Heart right ventricle (tissue), 16 donors: Measurements from ENCODE around the gene ACOT13. TPM values are rescaled to one million over a fixed set of nuclear protein-coding genes. Genes with fewer than 3 reads are reported as not detected.
"Not testable (repeated sequence)": the region's sequence is repeated elsewhere in the genome, so short reads cannot be mapped to it uniquely, and the experiment has no call there.

Experiments
- ATAC-seq, 8 donors: fragments of 200-7000 bp; cut with Tn5 transposase; one replicate each; pipeline ENCODE4 v1.9.1; 2020; ENCODE audit warnings: mild to moderate bottlenecking in 8 of 8, moderate library complexity in 8 of 8, moderate number of reproducible peaks in 1 of 8
- DNase-seq, 2 donors: peaks; one replicate each; pipeline ENCODE4 v3.0.0-alpha.2; 2020
- H3K27ac ChIP-seq, 10 donors: fragments of 200-600 bp; sonication (generic) in 2 of 10; one replicate each; pipeline versions ENCODE4 v1.5.0 to v1.8.0; 2020 to 2022; ENCODE audit warnings: mild to moderate bottlenecking in 3 of 10
- H3K27me3 ChIP-seq, 7 donors: fragments of 200-600 bp; one replicate each; pipeline ENCODE4 v1.8.0; 2021 to 2022; ENCODE audit warnings: mild to moderate bottlenecking in 2 of 7
- H3K36me3 ChIP-seq, 9 donors: fragments of 200-600 bp; sonication (generic) in 1 of 9; one replicate each; pipeline versions ENCODE4 v1.5.0 to v1.8.0; 2020 to 2022; ENCODE audit warnings: mild to moderate bottlenecking in 2 of 9
- H3K4me1 ChIP-seq, 9 donors: fragments of 200-600 bp; sonication (generic) in 1 of 9; one replicate each; pipeline versions ENCODE4 v1.5.0 to v1.8.0; 2020 to 2022; ENCODE audit warnings: mild to moderate bottlenecking in 4 of 9
- H3K4me3 ChIP-seq, 10 donors: fragments of 200-600 bp; sonication (generic) in 2 of 10; one replicate each; pipeline versions ENCODE4 v1.5.0 to v1.8.0; 2020 to 2022; ENCODE audit warnings: mild to moderate bottlenecking in 7 of 10, moderate library complexity in 2 of 10
- H3K9me3 ChIP-seq, 11 donors: fragments of 200-600 bp in 10 of 11; sonication (generic) in 2 of 11; one replicate each; pipeline versions ENCODE4 v1.5.0 to v1.8.0; 2013 to 2022; ENCODE audit warnings: mild to moderate bottlenecking in 2 of 11, control low read depth in 1 of 11, moderate library complexity in 1 of 11
- CTCF ChIP-seq, 9 donors: fragments of 200-600 bp; sonication (generic) in 2 of 9; IDR thresholded peaks; one replicate each; pipeline versions ENCODE4 v1.5.0 to v1.8.0; 2021 to 2022; ENCODE audit warnings: antibody characterized with exemption in 9 of 9, mild to moderate bottlenecking in 5 of 9, moderate library complexity in 1 of 9
- WGBS, 2 donors: extraction: QIAGEN DNeasy Blood & Tissue Kit; methylation state at CpG; one replicate each; pipeline ENCODE4 v1.1.7; 2013; ENCODE audit warnings: inconsistent platforms in 1 of 2; 5-methylcytosine and 5-hydroxymethylcytosine counted together
- intact Hi-C, 10 donors: fragments of 100-400 bp; cut with DNase I; formaldehyde crosslinking; loops; one replicate each; pipeline versions ENCODE4 v1.11.1 to v1.14.2; 2022
- polyA plus RNA-seq, 2 donors: library from polyadenylated mRNA; stranded (reverse); fragments of 200-250 nt; gene quantifications; one replicate each; pipeline ENCODE4 v1.2.3, GENCODE V29; 2013
- total RNA-seq, 10 donors: library from RNA; stranded (reverse); fragmentation: NEBNext Ultra II Directional in 3 of 10; extraction: Animal tissue kit (Norgen Biotek cat#: 25700) in 3 of 10; gene quantifications; one replicate each; pipeline versions ENCODE4 v1.2.1 to v1.2.4, GENCODE V29; 2021 to 2023
- donor health status: Arrhythmogenic right ventricular cardiomyopathy.
- donor health status: ischemic (EF 13 %, LVEDD 7.1; RV severe dilation, severe dysfunction).
- donor health status: healthy with polysubstance abuse.
- donor health status: DM: no; HTN: yes; CAD: no.
- donor health status: DM: no; HTN: no; CAD: no.
- donor health status: ischemic (EF 25% LVEDD 6.9; RV normal size, moderate dysfunction).
- donor health status: ischemic (EF 25% LVEDD 5.7; RV mildly dilated, moderate dysfunction).
- donor health status: healthy.
- donor health status: DM: yes; HTN: yes; CAD: no.
- donor health status: Ischemic cardiomyopathy.
- donor health status: ischemic (EF 35%, LVEDD 5.7; RV mildly dilated, moderate dysfunction).
- donor health status: nonischemic (EF 11% LVEDD 7.7; RV severe dilation, severe dysfunction).
- donor health status: DM: yes; HTN: yes; CAD: no.
- donor health status: PGD.
- donor health status: ischemic (EF 29% LVEDD 5.4; RV normal size, mild dysfunction).
- donor health status: nonischemic (EF 23%, LVEDD 6.1; RV moderate dilation, normal function).

Gene ACOT13
- total and polyA plus RNA-seq, 12 donors = 38.2 to 241 (median 56.1) TPM

DNA sequence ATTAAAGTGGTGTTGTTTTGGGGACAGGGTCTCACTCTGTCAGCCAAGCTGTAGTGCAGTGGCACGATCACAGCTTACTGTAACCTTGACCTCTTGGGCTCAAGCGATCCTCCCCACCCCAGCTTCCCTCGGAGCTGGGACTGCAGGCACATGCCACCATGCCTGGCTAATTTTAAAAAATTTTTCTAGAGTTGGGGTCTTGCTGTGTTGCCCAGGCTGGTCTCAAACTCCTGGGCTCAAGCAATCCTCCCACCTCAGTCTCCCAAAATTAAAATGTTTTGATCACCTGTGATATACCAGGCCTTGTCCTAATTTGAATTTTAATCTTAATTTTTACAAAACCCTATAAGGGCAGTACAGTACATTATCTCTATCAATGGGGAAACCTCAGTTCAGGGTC, 25.5 kb downstream of the ACOT13 start:
- H3K9me3 ChIP-seq = no peaks in the 10 kb centered on the region
- 62 to 66% methylated on average over 3 of the region's 3 CpGs for WGBS, 2 donors
- peak overlapping the region in 1 of 10 donors; percentile 9 for H3K27ac ChIP-seq
- no peaks in the 10 kb centered on the region for H3K27me3 ChIP-seq
- H3K4me3 ChIP-seq = no peak overlapping the region
- DNase-seq (no peak), ATAC-seq (peak in 1 of 8 donors; percentile 4)
- intact Hi-C loops = loop anchor here in 7 of 10 donors (2.0 to 10.0 kb wide), 5 partner anchors 110 to 258 kb away; no protein-coding TSS in a partner anchor
- H3K36me3 ChIP-seq = peaks cover 0 to 17% (median 3%) of the 10 kb centered on the region in 9 donors
- TF ChIP-seq CTCF (IDR thresholded peaks at IDR 0.05) = no peak
- peaks cover 0 to 25% (median 12%) of the 10 kb centered on the region in 9 donors for H3K4me1 ChIP-seq

DNA sequence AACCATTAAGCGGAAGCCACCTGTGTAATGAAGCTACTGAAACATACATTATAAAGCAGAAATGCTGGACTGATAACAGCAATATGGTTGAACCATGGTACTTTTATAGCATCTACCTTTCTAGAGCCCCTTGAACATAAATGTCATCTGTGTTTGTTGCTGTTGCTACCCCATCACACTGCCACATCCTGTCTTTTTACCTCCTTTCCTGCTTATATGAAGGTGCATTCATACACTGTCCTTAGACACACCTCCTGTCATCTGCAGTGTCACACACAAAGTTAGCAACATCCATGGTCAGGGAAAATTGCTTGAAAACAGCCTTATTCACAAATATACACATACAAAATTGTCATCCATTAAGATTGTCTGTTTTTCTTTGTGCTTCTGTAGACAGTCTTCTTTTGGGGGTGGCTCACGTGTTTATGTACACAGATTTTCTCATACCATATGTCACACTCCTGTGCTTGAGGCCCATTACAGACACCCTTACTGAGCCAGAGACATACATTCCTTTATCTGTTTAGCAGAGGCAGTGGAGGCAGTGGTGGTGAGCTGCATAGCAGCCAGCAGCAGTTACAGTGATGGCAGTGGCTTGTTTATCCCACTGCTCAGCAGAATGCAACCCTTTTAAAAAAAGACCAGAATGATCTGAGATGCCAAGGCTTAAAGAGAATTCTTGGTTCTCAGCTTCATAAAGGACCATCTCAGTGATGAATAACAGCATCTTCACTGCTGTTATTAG, 26.1 kb downstream of the ACOT13 start:
- no peak for TF ChIP-seq CTCF (IDR thresholded peaks at IDR 0.05)
- ATAC-seq = no peak
- intact Hi-C loops = loop anchor here in 7 of 10 donors (2.0 to 10.0 kb wide), 5 partner anchors 110 to 258 kb away; no protein-coding TSS in a partner anchor

DNA sequence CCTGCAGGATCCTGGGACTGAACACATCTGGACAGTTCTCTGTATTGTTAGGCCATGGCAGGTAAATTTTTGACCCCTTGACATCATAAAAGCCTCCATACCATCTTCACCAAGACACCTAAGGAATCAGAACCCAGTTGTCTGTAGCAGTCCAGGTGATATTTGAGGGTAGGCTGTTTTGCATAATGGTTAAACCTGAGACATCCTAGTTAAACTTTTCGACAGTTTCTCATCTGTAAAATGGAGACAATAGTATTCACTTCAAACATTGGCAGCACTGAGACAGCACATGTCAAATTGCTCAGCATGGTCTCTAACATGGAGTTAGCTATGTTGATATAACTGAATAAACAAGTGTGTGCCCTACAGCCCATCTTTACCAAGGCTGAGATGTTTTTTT, 27.3 kb downstream of the ACOT13 start:
- Histone ChIP-seq H3K4me1 (peaks cover 0 to 31% (median 12%) of the 10 kb centered on the region in 9 donors), H3K27me3 (no peaks in the 10 kb centered on the region), H3K9me3 (no peaks in the 10 kb centered on the region), H3K36me3 (peaks cover 0 to 21% (median 0%) of the 10 kb centered on the region in 9 donors), H3K4me3 (no peak overlapping the region), H3K27ac (no peak overlapping the region)
- WGBS, 2 donors = 97% methylated on average over 1 of the region's 1 CpG
- intact Hi-C loops = loop anchor here in 5 of 10 donors (2.0 to 10.0 kb wide), 5 partner anchors 111 to 259 kb away; no protein-coding TSS in a partner anchor
- ATAC-seq = no peak
- no peak for DNase-seq
- no peak for TF ChIP-seq CTCF (IDR thresholded peaks at IDR 0.05)

More for the DNA sequence above, 26.1 kb downstream of the ACOT13 start:
- H3K4me3 ChIP-seq = no peak overlapping the region
- H3K9me3 ChIP-seq = no peaks in the 10 kb centered on the region
- H3K27me3 ChIP-seq = no peaks in the 10 kb centered on the region
- WGBS, 2 donors = 83 to 89% methylated on average over 2 of the region's 2 CpGs
- H3K4me1 ChIP-seq = peaks cover 0 to 31% (median 12%) of the 10 kb centered on the region in 9 donors
- peaks cover 0 to 15% (median 4%) of the 10 kb centered on the region in 9 donors for H3K36me3 ChIP-seq
- DNase-seq = no peak
- no peak overlapping the region for H3K27ac ChIP-seq

- Histone ChIP-seq H3K36me3 (peaks cover 0 to 35% (median 4%) of the 10 kb centered on the region in 9 donors), H3K4me1 (peaks cover 0 to 33% (median 9%) of the 10 kb centered on the region in 9 donors)
- DNase-seq (peak in 1 of 2 donors; percentile 27), ATAC-seq (peak; percentile 30 to 81 (median 75))
- not testable (repeated sequence) for H3K27ac ChIP-seq, H3K9me3 ChIP-seq, H3K4me3 ChIP-seq, H3K27me3 ChIP-seq
- 30 to 32% methylated on average over 8 of the region's 8 CpGs for WGBS, 2 donors
- TF ChIP-seq CTCF (IDR thresholded peaks at IDR 0.05) = peak in 8 of 9 donors; percentile 19 to 70 (median 54)
- intact Hi-C loops = loop anchor here in 7 of 10 donors (1.0 to 10.0 kb wide), 8 partner anchors 112 to 263 kb away; no protein-coding TSS in a partner anchor
Observed at GRCh38 chr6:24695635-24696034, 28.8 kb downstream of the ACOT13 start.
